K562 (cell line): ENCODE results near the gene EGLN1. TPM values are rescaled to one million over a fixed set of nuclear protein-coding genes. Genes with fewer than 3 reads are reported as not detected.

Experiments used
- AFF4 ChIP-seq: sonication (generic); formaldehyde crosslinking; IDR thresholded peaks from 2 replicates; pipeline ENCODE4 v1.8.0; 2023; ENCODE audit warnings: mild to moderate bottlenecking, missing genetic modification reagents
- BCL6 ChIP-seq: fragments of 250-450 bp; sonication (Bioruptor Pico); IDR thresholded peaks from 2 replicates; pipeline ENCODE4 v1.4.0; 2020
- BCOR ChIP-seq: fragments of 450-650 bp; IDR thresholded peaks from 2 replicates; pipeline ENCODE4 v1.6.1; 2016
- BHLHE40 ChIP-seq: IDR thresholded peaks from 2 replicates; pipeline ENCODE4 v1.6.1; 2011; ENCODE audit warnings: low read length, improper control_type of control experiment
- CEBPG ChIP-seq, 3 experiments: fragments of 200-800 bp in 1 of 3; sonication (Bioruptor generic) in 1 of 3; sonication (generic) in 1 of 3; formaldehyde crosslinking in 1 of 3; IDR thresholded peaks in 2 of 3; conservative IDR thresholded peaks in 1 of 3; 2 replicates each; pipeline versions ENCODE4 v1.6.1 to v1.8.0; 2016 to 2022; ENCODE audit warnings: missing compliant biosample characterization in 2 of 3, missing genetic modification characterization in 2 of 3, mild to moderate bottlenecking in 1 of 3, missing genetic modification reagents in 1 of 3
- MAFG ChIP-seq: fragments of 450-650 bp; conservative IDR thresholded peaks from 2 replicates; pipeline ENCODE4 v1.6.1; 2016; ENCODE audit warnings: missing genetic modification characterization, missing compliant biosample characterization
- MAZ ChIP-seq, 2 experiments: fragments of 450-650 bp in 1 of 2; sonication (generic) in 1 of 2; formaldehyde crosslinking; IDR thresholded peaks in 1 of 2; conservative IDR thresholded peaks in 1 of 2; 2 replicates each; pipeline versions ENCODE4 v1.4.0 to v1.5.0; 2020; ENCODE audit warnings: mild to moderate bottlenecking in 1 of 2, missing genetic modification reagents in 1 of 2
- RCOR1 ChIP-seq, 2 experiments: IDR thresholded peaks; 2 replicates each; pipeline ENCODE4 v1.6.1; 2012; ENCODE audit warnings: low read depth in 2 of 2, low read length in 2 of 2, borderline replicate concordance in 1 of 2, improper control_type of control experiment in 1 of 2
- SNAPC5 ChIP-seq: fragments of 250-450 bp; sonication (Bioruptor Pico); IDR thresholded peaks from 2 replicates; pipeline ENCODE4 v1.8.0; 2021; ENCODE audit warnings: moderate library complexity, mild to moderate bottlenecking, inconsistent platforms
- STAT5A ChIP-seq: IDR thresholded peaks from 2 replicates; pipeline ENCODE4 v1.6.1; 2012; ENCODE audit warnings: low read length, inconsistent platforms, borderline replicate concordance
- TAL1 ChIP-seq: fragments of 450-650 bp; IDR thresholded peaks from 2 replicates; pipeline ENCODE4 v1.6.1; 2016; ENCODE audit warnings: mild to moderate bottlenecking
- polyA plus RNA-seq, 8 experiments: library from polyadenylated mRNA; depleted of rRNA in 4 of 8; stranded (reverse) in 5 of 8; unstranded in 3 of 8; fragments of >200 nt; fragmentation: Nextera tagmentation in 2 of 8; fragmentation: Illumina TruSeq in 1 of 8; extraction: Ambion mirVana in 2 of 8; extraction: Trizol in 1 of 8; gene quantifications; 2 replicates each; pipeline versions ENCODE4 v1.2.1 to v1.2.3, GENCODE V29; 2011 to 2014; ENCODE audit warnings: inconsistent platforms in 1 of 8, missing spikeins in 1 of 8
- total RNA-seq, 7 experiments: library from RNA; depleted of rRNA in 6 of 7; stranded (reverse); fragments of >200 nt in 6 of 7; fragmentation: Illumina TruSeq in 2 of 7; extraction: Trizol in 2 of 7; gene quantifications; 2 replicates each; pipeline versions ENCODE4 v1.2.1 to v1.2.3, GENCODE V29; 2011 to 2021; ENCODE audit warnings: low replicate concordance in 1 of 7
- TF ChIP-seq, protein P1 (sequence below): fragments of 200-600 bp; sonication (generic); IDR thresholded peaks from one replicate; pipeline ENCODE4 v1.6.1; 2012; ENCODE audit warnings: mild to moderate bottlenecking, low read depth, low read length, inconsistent platforms

The EGLN1 gene
- total and polyA plus RNA-seq, 9 of the 15 experiments (the other 6 are each of a cell fraction or from before 2014, with no cell fraction given), result 5.2 to 54.3 (median 24.6) TPM

- TF ChIP-seq MAZ (CRISPR knock-in tag; conservative IDR thresholded peaks at IDR 0.05 in 1 of 2, IDR thresholded peaks at IDR 0.05 in 1 of 2), result 0 out of 4 replicates have a peak, but pooled peaks of 1 of the 2 experiments have one; percentile 28
- no peak for TF ChIP-seq SNAPC5 (CRISPR knock-in tag)
- 0 out of 4 replicates have a peak, but pooled peaks of 1 of the 2 experiments have one; percentile 50 for TF ChIP-seq RCOR1 (IDR thresholded peaks at IDR 0.05; ENCODE audit: borderline replicate concordance in 1 of 2, low read depth in 2 of 2, low read length in 2 of 2)
- no peak for TF ChIP-seq TAL1
- TF ChIP-seq STAT5A, result no peak
- TF ChIP-seq MAFG (tag), result no peak
- TF ChIP-seq CEBPG (CRISPR knock-in tag; IDR thresholded peaks at IDR 0.05), result no peak
- peak in 1 of 2 experiments; percentile 35; a peak in 1 of 4 replicates for TF ChIP-seq CEBPG (tag; conservative IDR thresholded peaks at IDR 0.05 in 1 of 2, IDR thresholded peaks at IDR 0.05 in 1 of 2)
- no peak for TF ChIP-seq BCOR
- TF ChIP-seq AFF4 (CRISPR knock-in tag), result no peak
- no peak for TF ChIP-seq BCL6 (CRISPR knock-in tag)
- no peak for TF ChIP-seq BHLHE40
- TF ChIP-seq, protein P1, sequence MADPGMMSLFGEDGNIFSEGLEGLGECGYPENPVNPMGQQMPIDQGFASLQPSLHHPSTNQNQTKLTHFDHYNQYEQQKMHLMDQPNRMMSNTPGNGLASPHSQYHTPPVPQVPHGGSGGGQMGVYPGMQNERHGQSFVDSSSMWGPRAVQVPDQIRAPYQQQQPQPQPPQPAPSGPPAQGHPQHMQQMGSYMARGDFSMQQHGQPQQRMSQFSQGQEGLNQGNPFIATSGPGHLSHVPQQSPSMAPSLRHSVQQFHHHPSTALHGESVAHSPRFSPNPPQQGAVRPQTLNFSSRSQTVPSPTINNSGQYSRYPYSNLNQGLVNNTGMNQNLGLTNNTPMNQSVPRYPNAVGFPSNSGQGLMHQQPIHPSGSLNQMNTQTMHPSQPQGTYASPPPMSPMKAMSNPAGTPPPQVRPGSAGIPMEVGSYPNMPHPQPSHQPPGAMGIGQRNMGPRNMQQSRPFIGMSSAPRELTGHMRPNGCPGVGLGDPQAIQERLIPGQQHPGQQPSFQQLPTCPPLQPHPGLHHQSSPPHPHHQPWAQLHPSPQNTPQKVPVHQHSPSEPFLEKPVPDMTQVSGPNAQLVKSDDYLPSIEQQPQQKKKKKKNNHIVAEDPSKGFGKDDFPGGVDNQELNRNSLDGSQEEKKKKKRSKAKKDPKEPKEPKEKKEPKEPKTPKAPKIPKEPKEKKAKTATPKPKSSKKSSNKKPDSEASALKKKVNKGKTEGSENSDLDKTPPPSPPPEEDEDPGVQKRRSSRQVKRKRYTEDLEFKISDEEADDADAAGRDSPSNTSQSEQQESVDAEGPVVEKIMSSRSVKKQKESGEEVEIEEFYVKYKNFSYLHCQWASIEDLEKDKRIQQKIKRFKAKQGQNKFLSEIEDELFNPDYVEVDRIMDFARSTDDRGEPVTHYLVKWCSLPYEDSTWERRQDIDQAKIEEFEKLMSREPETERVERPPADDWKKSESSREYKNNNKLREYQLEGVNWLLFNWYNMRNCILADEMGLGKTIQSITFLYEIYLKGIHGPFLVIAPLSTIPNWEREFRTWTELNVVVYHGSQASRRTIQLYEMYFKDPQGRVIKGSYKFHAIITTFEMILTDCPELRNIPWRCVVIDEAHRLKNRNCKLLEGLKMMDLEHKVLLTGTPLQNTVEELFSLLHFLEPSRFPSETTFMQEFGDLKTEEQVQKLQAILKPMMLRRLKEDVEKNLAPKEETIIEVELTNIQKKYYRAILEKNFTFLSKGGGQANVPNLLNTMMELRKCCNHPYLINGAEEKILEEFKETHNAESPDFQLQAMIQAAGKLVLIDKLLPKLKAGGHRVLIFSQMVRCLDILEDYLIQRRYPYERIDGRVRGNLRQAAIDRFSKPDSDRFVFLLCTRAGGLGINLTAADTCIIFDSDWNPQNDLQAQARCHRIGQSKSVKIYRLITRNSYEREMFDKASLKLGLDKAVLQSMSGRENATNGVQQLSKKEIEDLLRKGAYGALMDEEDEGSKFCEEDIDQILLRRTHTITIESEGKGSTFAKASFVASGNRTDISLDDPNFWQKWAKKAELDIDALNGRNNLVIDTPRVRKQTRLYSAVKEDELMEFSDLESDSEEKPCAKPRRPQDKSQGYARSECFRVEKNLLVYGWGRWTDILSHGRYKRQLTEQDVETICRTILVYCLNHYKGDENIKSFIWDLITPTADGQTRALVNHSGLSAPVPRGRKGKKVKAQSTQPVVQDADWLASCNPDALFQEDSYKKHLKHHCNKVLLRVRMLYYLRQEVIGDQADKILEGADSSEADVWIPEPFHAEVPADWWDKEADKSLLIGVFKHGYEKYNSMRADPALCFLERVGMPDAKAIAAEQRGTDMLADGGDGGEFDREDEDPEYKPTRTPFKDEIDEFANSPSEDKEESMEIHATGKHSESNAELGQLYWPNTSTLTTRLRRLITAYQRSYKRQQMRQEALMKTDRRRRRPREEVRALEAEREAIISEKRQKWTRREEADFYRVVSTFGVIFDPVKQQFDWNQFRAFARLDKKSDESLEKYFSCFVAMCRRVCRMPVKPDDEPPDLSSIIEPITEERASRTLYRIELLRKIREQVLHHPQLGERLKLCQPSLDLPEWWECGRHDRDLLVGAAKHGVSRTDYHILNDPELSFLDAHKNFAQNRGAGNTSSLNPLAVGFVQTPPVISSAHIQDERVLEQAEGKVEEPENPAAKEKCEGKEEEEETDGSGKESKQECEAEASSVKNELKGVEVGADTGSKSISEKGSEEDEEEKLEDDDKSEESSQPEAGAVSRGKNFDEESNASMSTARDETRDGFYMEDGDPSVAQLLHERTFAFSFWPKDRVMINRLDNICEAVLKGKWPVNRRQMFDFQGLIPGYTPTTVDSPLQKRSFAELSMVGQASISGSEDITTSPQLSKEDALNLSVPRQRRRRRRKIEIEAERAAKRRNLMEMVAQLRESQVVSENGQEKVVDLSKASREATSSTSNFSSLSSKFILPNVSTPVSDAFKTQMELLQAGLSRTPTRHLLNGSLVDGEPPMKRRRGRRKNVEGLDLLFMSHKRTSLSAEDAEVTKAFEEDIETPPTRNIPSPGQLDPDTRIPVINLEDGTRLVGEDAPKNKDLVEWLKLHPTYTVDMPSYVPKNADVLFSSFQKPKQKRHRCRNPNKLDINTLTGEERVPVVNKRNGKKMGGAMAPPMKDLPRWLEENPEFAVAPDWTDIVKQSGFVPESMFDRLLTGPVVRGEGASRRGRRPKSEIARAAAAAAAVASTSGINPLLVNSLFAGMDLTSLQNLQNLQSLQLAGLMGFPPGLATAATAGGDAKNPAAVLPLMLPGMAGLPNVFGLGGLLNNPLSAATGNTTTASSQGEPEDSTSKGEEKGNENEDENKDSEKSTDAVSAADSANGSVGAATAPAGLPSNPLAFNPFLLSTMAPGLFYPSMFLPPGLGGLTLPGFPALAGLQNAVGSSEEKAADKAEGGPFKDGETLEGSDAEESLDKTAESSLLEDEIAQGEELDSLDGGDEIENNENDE, result no peak
Measured at GRCh38 chr1:231419738-231420298, 2.3 kb downstream of the EGLN1 start (continued).
